H9 (cell line): ENCODE results near the gene CHEK1. TPM values are rescaled to one million over a fixed set of nuclear protein-coding genes. Genes with fewer than 3 reads are reported as not detected.

Source experiments
- DNase-seq: peaks from one replicate; pipeline ENCODE4 v3.0.0-alpha.2; 2017
- H2AFZ ChIP-seq: one replicate; pipeline ENCODE4 v1.6.1; 2013; ENCODE audit warnings: mild to moderate bottlenecking, low read length, control low read depth, moderate library complexity
- H2AK5ac ChIP-seq: 2 replicates; pipeline ENCODE4 v1.6.1; 2013; ENCODE audit warnings: low read length, control low read depth, mixed read lengths; ENCODE audit not compliant: insufficient read length
- H2BK120ac ChIP-seq: one replicate; pipeline ENCODE4 v1.6.1; 2013; ENCODE audit warnings: low read depth, mild to moderate bottlenecking, low read length, control low read depth, inconsistent platforms; ENCODE audit not compliant: poor library complexity, severe bottlenecking
- H2BK12ac ChIP-seq: 2 replicates; pipeline ENCODE4 v1.6.1; 2013; ENCODE audit warnings: low read length, control low read depth, mixed read lengths, low read depth; ENCODE audit not compliant: insufficient read length
- H2BK15ac ChIP-seq: 2 replicates; pipeline ENCODE4 v1.6.1; 2013; ENCODE audit warnings: low read depth, low read length, control low read depth
- H2BK20ac ChIP-seq: one replicate; pipeline ENCODE4 v1.6.1; 2013; ENCODE audit warnings: low read depth, mild to moderate bottlenecking, low read length, control low read depth, inconsistent platforms; ENCODE audit not compliant: poor library complexity, severe bottlenecking
- H2BK5ac ChIP-seq: 2 replicates; pipeline ENCODE4 v1.6.1; 2013; ENCODE audit warnings: low read length, control low read depth, mixed read lengths; ENCODE audit not compliant: insufficient read length
- H3K14ac ChIP-seq: 2 replicates; pipeline ENCODE4 v1.6.1; 2013; ENCODE audit warnings: low read length, control low read depth; ENCODE audit not compliant: insufficient read depth
- H3K18ac ChIP-seq: 2 replicates; pipeline ENCODE4 v1.6.1; 2013; ENCODE audit warnings: low read depth, mild to moderate bottlenecking, mixed read lengths, low read length, control low read depth; ENCODE audit not compliant: insufficient read length
- H3K23ac ChIP-seq: 2 replicates; pipeline ENCODE4 v1.6.1; 2013; ENCODE audit warnings: low read length, control low read depth, mixed read lengths, low read depth; ENCODE audit not compliant: insufficient read length
- H3K23me2 ChIP-seq: 2 replicates; pipeline ENCODE4 v1.6.1; 2013; ENCODE audit warnings: low read depth, mild to moderate bottlenecking, mixed read lengths, low read length, control low read depth; ENCODE audit not compliant: insufficient read length, poor library complexity, severe bottlenecking
- H3K27ac ChIP-seq: 2 replicates; pipeline ENCODE4 v1.5.1; 2013; ENCODE audit warnings: low read length, control low read depth, mixed read lengths, low read depth; ENCODE audit not compliant: insufficient read length
- H3K27me3 ChIP-seq: 2 replicates; pipeline ENCODE4 v1.6.1; 2013; ENCODE audit warnings: low read length, control low read depth, inconsistent platforms; ENCODE audit not compliant: insufficient read depth
- H3K4ac ChIP-seq: 2 replicates; pipeline ENCODE4 v1.6.1; 2013; ENCODE audit warnings: low read depth, mild to moderate bottlenecking, control low read depth, inconsistent platforms, low read length, moderate library complexity
- H3K4me1 ChIP-seq: 2 replicates; pipeline ENCODE4 v1.6.1; 2013; ENCODE audit warnings: low read length, control low read depth, inconsistent platforms; ENCODE audit not compliant: insufficient read depth
- H3K4me2 ChIP-seq: 2 replicates; pipeline ENCODE4 v1.6.1; 2013; ENCODE audit warnings: low read length, control low read depth, mixed read lengths; ENCODE audit not compliant: insufficient read length, insufficient read depth
- H3K56ac ChIP-seq: 2 replicates; pipeline ENCODE4 v1.6.1; 2013; ENCODE audit warnings: low read depth, mild to moderate bottlenecking, mixed read lengths, low read length, control low read depth; ENCODE audit not compliant: insufficient read length
- H3K79me1 ChIP-seq: 2 replicates; pipeline ENCODE4 v1.6.1; 2013; ENCODE audit warnings: low read depth, mild to moderate bottlenecking, moderate library complexity, low read length, control low read depth, inconsistent platforms; ENCODE audit not compliant: insufficient read depth, poor library complexity, severe bottlenecking
- H3K79me2 ChIP-seq: 2 replicates; pipeline ENCODE4 v1.6.1; 2013; ENCODE audit warnings: low read length, control low read depth, inconsistent platforms; ENCODE audit not compliant: insufficient read depth
- H3K9ac ChIP-seq: 2 replicates; pipeline ENCODE4 v1.6.1; 2013; ENCODE audit warnings: low read length, control low read depth, mixed read lengths; ENCODE audit not compliant: insufficient read length; ENCODE audit errors: extremely low read depth
- H3K9me3 ChIP-seq: one replicate; pipeline ENCODE4 v1.6.1; 2013; ENCODE audit warnings: low read depth, low read length, inconsistent platforms; ENCODE audit not compliant: control insufficient read depth
- H3T11ph ChIP-seq: one replicate; pipeline ENCODE4 v1.6.1; 2013; ENCODE audit warnings: mild to moderate bottlenecking, low read length, control low read depth, inconsistent platforms
- H4K20me1 ChIP-seq: one replicate; pipeline ENCODE4 v1.6.1; 2013; ENCODE audit not compliant: control insufficient read depth, insufficient read length, insufficient read depth
- H4K5ac ChIP-seq: 2 replicates; pipeline ENCODE4 v1.6.1; 2013; ENCODE audit warnings: low read depth, mild to moderate bottlenecking, mixed read lengths, low read length, control low read depth; ENCODE audit not compliant: insufficient read length
- H4K8ac ChIP-seq: replicated peaks from 2 replicates; pipeline ENCODE4 v1.6.1; 2013; ENCODE audit warnings: low read length, control low read depth, mixed read lengths, low read depth; ENCODE audit not compliant: insufficient read length
- H4K91ac ChIP-seq: 2 replicates; pipeline ENCODE4 v1.6.1; 2013; ENCODE audit warnings: low read depth, mild to moderate bottlenecking, moderate library complexity, mixed read lengths, low read length, control low read depth; ENCODE audit not compliant: insufficient read length
- H3K27ac Mint-ChIP-seq, 3 experiments: 2 replicates in 2 of 3; 3 replicates in 1 of 3; pipeline ENCODE4 v1.8.0; 2020 to 2021; ENCODE audit warnings: mixed read lengths in 3 of 3, mild to moderate bottlenecking in 1 of 3, moderate library complexity in 1 of 3
- H3K27me3 Mint-ChIP-seq: 2 replicates; pipeline ENCODE4 v1.8.0; 2021; ENCODE audit warnings: low read depth, mild to moderate bottlenecking, moderate library complexity, mixed read lengths
- H3K36me3 Mint-ChIP-seq, 3 experiments: 2 replicates in 2 of 3; 3 replicates in 1 of 3; pipeline ENCODE4 v1.8.0; 2020 to 2021; ENCODE audit warnings: low read depth in 3 of 3, mixed read lengths in 3 of 3; ENCODE audit not compliant: insufficient read depth in 1 of 3
- H3K4me1 Mint-ChIP-seq, 2 experiments: 2 replicates each; pipeline ENCODE4 v1.8.0; 2020; ENCODE audit warnings: mixed read lengths in 2 of 2
- H3K4me3 Mint-ChIP-seq, 2 experiments: 2 replicates in 1 of 2; 3 replicates in 1 of 2; pipeline ENCODE4 v1.8.0; 2020 to 2021; ENCODE audit warnings: mild to moderate bottlenecking in 2 of 2, mixed read lengths in 2 of 2, moderate library complexity in 1 of 2
- H3K9me3 Mint-ChIP-seq, 2 experiments: 2 replicates in 1 of 2; 3 replicates in 1 of 2; pipeline ENCODE4 v1.8.0; 2020; ENCODE audit warnings: mild to moderate bottlenecking in 2 of 2, mixed read lengths in 2 of 2, moderate library complexity in 1 of 2
- CTCF ChIP-seq: fragments of 200-600 bp; sonication (generic); conservative IDR thresholded peaks from 3 replicates; pipeline ENCODE4 v1.8.0; 2021; ENCODE audit warnings: antibody characterized with exemption, mild to moderate bottlenecking
- WGBS: extraction: QIAGEN DNeasy Blood & Tissue Kit; methylation state at CpG from one replicate; pipeline ENCODE4 v1.1.7; 2013; ENCODE audit warnings: missing lambda C conversion rate, low lambda C conversion rate, mixed read lengths; ENCODE audit not compliant: insufficient read length; ENCODE audit errors: extremely low coverage; 5-methylcytosine and 5-hydroxymethylcytosine counted together
- total RNA-seq: library from RNA; stranded (reverse); gene quantifications from 2 replicates; pipeline ENCODE4 v1.2.1, GENCODE V29; 2021

CHEK1 gene
- total RNA-seq, 1 experiment from 2014 or later, result 126 TPM

GRCh38 chr11:125670172-125670571 lies 45.2 kb downstream of the CHEK1 start:
- H3K9me3 ChIP-seq, result no peaks in the 10 kb centered on the region
- no peak overlapping the region for H2AFZ ChIP-seq
- no peak overlapping the region for H3K14ac ChIP-seq
- Mint-ChIP-seq H3K27me3 (no peaks in the 10 kb centered on the region), H3K4me3 (no peak overlapping the region), H3K9me3 (peaks cover 0 to 4% of the 10 kb centered on the region in 2 experiments; a peak in 2 of 5 replicates), H3K36me3 (peaks cover 19 to 42% (median 39%) of the 10 kb centered on the region in 3 experiments), H3K27ac (no peak overlapping the region), H3K4me1 (no peaks in the 10 kb centered on the region)
- no peaks in the 10 kb centered on the region for H4K20me1 ChIP-seq
- no peak overlapping the region for H2BK12ac ChIP-seq
- no peak overlapping the region for H2BK15ac ChIP-seq
- H3K4me1 ChIP-seq, result no peaks in the 10 kb centered on the region
- H3K23ac ChIP-seq, result no peak overlapping the region
- H2AK5ac ChIP-seq, result no peak overlapping the region
- H3K79me2 ChIP-seq, result no peaks in the 10 kb centered on the region
- no peak overlapping the region for H3K18ac ChIP-seq
- H3K27ac ChIP-seq, result no peak overlapping the region
- no peak overlapping the region for H4K8ac ChIP-seq
- H3K79me1 ChIP-seq, result no peaks in the 10 kb centered on the region
- H3K9ac ChIP-seq, result no peak overlapping the region
- H3K4ac ChIP-seq, result no peak overlapping the region
- no peak for TF ChIP-seq CTCF
- H3K56ac ChIP-seq, result no peak overlapping the region
- no CpG with 5 or more reads among the region's 1 CpG for WGBS
- H2BK120ac ChIP-seq, result no peak overlapping the region
- no peak for DNase-seq
- H4K5ac ChIP-seq, result no peak overlapping the region
- H2BK20ac ChIP-seq, result no peak overlapping the region
- no peaks in the 10 kb centered on the region for H3K27me3 ChIP-seq
- no peak overlapping the region for H3K4me2 ChIP-seq
- no peak overlapping the region for H4K91ac ChIP-seq
- no peak overlapping the region for H2BK5ac ChIP-seq
- H3K23me2 ChIP-seq, result no peaks in the 10 kb centered on the region
- no peak overlapping the region for H3T11ph ChIP-seq
